Naive B cell (primary cell): ENCODE data around the gene PDE8A. TPM values are rescaled to one million over a fixed set of nuclear protein-coding genes. Genes with fewer than 3 reads are reported as not detected.

ENCODE experiments used
- ATAC-seq, 2 donors: fragments of 150-1000 bp; cut with Tn5 transposase; 2 replicates each; pipeline ENCODE4 v1.10.0; 2021; ENCODE audit warnings: low read depth in 2 of 2, mild to moderate bottlenecking in 2 of 2, moderate library complexity in 2 of 2
- DNase-seq: peaks from one replicate; pipeline ENCODE4 v3.0.0; 2022
- H3K27ac Mint-ChIP-seq, 6 donors: one replicate each; pipeline ENCODE4 v1.8.0; 2020 to 2022; ENCODE audit warnings: mild to moderate bottlenecking in 6 of 6, mixed read lengths in 6 of 6, moderate library complexity in 5 of 6, inconsistent platforms in 2 of 6
- H3K27me3 Mint-ChIP-seq, 3 donors: one replicate each; pipeline ENCODE4 v1.8.0; 2021 to 2022; ENCODE audit warnings: mixed read lengths in 3 of 3, mild to moderate bottlenecking in 1 of 3
- H3K36me3 Mint-ChIP-seq, 2 donors: one replicate each; pipeline ENCODE4 v1.8.0; 2020 to 2022; ENCODE audit warnings: mixed read lengths in 2 of 2, inconsistent platforms in 1 of 2, mild to moderate bottlenecking in 1 of 2
- H3K4me1 Mint-ChIP-seq, 3 donors: one replicate each; pipeline ENCODE4 v1.8.0; 2020 to 2022; ENCODE audit warnings: mixed read lengths in 3 of 3, inconsistent platforms in 1 of 3, mild to moderate bottlenecking in 1 of 3, moderate library complexity in 1 of 3
- H3K4me3 Mint-ChIP-seq, 8 donors: one replicate each; pipeline ENCODE4 v1.8.0; 2020 to 2022; ENCODE audit warnings: mild to moderate bottlenecking in 8 of 8, mixed read lengths in 8 of 8, moderate library complexity in 8 of 8, inconsistent platforms in 2 of 8
- H3K9me3 Mint-ChIP-seq, 7 donors: one replicate each; pipeline ENCODE4 v1.8.0; 2020 to 2022; ENCODE audit warnings: mixed read lengths in 7 of 7, mild to moderate bottlenecking in 5 of 7, inconsistent platforms in 2 of 7, moderate library complexity in 1 of 7
- polyA plus RNA-seq, 6 donors: library from polyadenylated mRNA; unstranded; fragments of 300-500 nt; fragmentation: Illumina TruSeq; gene quantifications; one replicate each; pipeline ENCODE4 v1.2.3, GENCODE V29; 2021; ENCODE audit warnings: low read depth in 6 of 6

The PDE8A gene, protein sequence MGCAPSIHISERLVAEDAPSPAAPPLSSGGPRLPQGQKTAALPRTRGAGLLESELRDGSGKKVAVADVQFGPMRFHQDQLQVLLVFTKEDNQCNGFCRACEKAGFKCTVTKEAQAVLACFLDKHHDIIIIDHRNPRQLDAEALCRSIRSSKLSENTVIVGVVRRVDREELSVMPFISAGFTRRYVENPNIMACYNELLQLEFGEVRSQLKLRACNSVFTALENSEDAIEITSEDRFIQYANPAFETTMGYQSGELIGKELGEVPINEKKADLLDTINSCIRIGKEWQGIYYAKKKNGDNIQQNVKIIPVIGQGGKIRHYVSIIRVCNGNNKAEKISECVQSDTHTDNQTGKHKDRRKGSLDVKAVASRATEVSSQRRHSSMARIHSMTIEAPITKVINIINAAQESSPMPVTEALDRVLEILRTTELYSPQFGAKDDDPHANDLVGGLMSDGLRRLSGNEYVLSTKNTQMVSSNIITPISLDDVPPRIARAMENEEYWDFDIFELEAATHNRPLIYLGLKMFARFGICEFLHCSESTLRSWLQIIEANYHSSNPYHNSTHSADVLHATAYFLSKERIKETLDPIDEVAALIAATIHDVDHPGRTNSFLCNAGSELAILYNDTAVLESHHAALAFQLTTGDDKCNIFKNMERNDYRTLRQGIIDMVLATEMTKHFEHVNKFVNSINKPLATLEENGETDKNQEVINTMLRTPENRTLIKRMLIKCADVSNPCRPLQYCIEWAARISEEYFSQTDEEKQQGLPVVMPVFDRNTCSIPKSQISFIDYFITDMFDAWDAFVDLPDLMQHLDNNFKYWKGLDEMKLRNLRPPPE
- polyA plus RNA-seq: 1 to 10 TPM; 3.1 to 6.5 (median 4.0) TPM

DNA sequence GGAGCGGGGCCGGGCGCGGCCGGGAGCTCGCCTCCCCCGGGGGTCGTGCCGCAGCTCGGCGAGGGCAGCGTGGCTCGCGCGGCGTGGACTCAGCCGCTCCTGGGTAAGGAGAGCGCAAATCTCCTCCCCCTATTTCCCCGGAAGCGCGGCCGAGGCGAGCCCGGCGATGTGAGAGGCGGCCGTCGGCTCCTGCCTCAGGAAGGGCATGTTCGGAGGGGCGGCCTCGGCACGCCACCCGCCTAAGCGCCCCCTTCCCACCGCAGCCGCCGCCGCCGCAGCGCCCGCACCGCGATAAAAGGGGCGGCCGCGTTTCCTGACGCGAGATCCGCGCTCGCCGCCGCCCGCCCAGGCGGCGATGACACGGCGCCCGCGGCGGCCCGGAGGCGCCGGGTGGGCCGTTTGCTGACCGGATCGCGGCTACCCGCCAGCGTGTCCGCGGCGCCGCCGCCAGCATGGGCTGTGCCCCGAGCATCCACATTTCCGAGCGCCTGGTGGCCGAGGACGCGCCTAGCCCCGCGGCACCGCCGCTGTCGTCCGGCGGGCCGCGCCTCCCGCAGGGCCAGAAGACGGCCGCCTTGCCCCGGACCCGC is at the start of gene PDE8A:
PDE8A (plus strand) TSS at position 146 of the 590 bp plus-strand sequence; CDS start at position 453, 307 bp downstream.
- Mint-ChIP-seq H3K36me3 (no peaks in the 10 kb centered on the region), H3K9me3 (no peaks in the 10 kb centered on the region), H3K4me3 (peak within 1 kb of the TSS; percentile 83 to 99 (median 98)), H3K4me1 (peaks cover 3 to 53% (median 47%) of the 10 kb centered on the region in 3 donors), H3K27ac (peak within 1 kb of the TSS; percentile 93 to 99 (median 98)), H3K27me3 (no peaks in the 10 kb centered on the region)
- DNase-seq: no peak
- peak; percentile 1 to 2 for ATAC-seq

DNA sequence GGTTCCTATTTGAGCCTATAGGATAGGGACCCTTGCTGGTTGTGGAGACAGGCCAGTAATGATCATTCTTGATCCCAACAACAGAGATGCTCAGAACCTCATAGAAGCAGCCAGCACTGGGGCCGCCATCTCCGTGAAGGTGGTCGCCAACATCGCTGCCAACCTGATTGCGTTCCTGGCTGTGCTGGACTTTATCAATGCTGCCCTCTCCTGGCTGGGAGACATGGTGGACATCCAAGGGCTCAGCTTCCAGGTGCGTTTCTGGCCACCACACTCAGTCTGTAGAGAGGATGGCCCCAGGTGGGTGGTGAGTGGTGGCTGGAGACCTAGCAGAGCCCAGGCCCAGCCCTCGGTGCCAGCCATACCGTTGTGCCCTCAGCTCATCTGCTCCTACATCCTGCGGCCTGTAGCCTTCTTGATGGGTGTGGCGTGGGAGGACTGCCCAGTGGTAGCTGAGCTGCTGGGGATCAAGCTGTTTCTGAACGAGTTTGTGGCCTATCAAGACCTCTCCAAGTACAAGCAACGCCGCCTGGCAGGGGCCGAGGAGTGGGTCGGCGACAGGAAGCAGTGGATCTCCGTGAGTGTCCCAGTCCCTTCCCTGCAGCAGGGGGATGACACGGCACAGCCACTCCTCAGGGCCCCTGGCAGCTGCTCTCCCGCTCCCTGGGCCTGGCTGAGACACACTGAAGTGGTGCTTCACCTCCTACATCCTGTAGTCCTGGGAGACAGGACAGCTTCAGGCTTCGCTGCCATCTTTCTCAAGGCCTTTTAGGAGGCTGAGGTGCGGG is 46.5 kb upstream of the PDE8A start:
- DNase-seq (no peak), ATAC-seq (no peak)
- H3K27me3 Mint-ChIP-seq: peaks cover 12 to 14% (median 14%) of the 10 kb centered on the region in 3 donors
- H3K27ac Mint-ChIP-seq: no peak overlapping the region
- H3K36me3 Mint-ChIP-seq: no peaks in the 10 kb centered on the region
- peaks cover 0 to 4% (median 0%) of the 10 kb centered on the region in 7 donors for H3K9me3 Mint-ChIP-seq
- H3K4me3 Mint-ChIP-seq: no peak overlapping the region
- no peaks in the 10 kb centered on the region for H3K4me1 Mint-ChIP-seq

DNA sequence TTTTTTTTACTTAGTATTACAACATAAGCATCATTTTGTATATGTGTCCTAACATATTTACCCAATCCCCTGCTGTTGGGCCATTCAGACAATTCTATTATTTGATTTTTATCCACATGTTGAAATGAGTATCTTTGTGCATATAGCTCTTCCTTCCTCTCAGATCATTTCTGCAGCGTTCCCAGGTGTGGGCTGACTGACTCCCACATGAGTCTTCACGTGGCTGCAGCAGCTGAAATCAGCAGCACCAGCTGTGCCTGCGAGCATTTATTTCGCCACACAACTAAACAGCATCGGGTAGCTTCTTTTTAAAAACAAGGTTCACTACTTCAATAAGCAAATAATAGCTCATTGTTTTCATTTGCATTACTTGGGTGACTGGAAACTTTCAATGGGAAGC is 44.5 kb upstream of the PDE8A start:
- H3K4me3 Mint-ChIP-seq: no peak overlapping the region
- H3K36me3 Mint-ChIP-seq: no peaks in the 10 kb centered on the region
- DNase-seq: no peak
- no peak for ATAC-seq
- H3K4me1 Mint-ChIP-seq: no peaks in the 10 kb centered on the region
- H3K27ac Mint-ChIP-seq: no peak overlapping the region
- H3K27me3 Mint-ChIP-seq: peaks cover 12 to 14% (median 12%) of the 10 kb centered on the region in 3 donors
- H3K9me3 Mint-ChIP-seq: peaks cover 0 to 4% (median 0%) of the 10 kb centered on the region in 7 donors

DNA sequence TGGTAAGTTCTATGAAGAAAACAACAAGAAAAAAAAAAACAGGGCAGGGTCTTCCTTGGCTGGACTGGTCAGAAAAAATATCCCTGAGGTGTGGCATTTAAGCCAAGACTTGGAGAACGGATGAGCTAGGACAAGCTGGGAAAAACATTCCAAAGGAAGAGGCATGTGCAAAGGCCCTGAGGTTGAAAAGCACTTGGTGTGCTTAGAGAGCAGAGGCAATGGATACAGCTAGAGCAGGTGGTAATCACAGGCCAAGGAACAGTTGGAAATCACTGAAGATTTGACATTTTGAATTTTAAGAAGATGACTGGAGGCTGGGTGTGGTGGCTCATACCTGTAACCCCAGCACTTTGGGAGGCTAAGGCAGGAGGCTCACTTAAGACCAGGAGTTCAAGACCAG is 42.9 kb upstream of the PDE8A start:
- Mint-ChIP-seq H3K36me3 (no peaks in the 10 kb centered on the region), H3K4me3 (no peak overlapping the region), H3K27me3 (peaks cover 7 to 14% (median 10%) of the 10 kb centered on the region in 3 donors), H3K9me3 (peaks cover 0 to 4% (median 0%) of the 10 kb centered on the region in 7 donors), H3K4me1 (no peaks in the 10 kb centered on the region), H3K27ac (peak overlapping the region in 1 of 6 donors; percentile 75)
- ATAC-seq (no peak), DNase-seq (no peak)

DNA sequence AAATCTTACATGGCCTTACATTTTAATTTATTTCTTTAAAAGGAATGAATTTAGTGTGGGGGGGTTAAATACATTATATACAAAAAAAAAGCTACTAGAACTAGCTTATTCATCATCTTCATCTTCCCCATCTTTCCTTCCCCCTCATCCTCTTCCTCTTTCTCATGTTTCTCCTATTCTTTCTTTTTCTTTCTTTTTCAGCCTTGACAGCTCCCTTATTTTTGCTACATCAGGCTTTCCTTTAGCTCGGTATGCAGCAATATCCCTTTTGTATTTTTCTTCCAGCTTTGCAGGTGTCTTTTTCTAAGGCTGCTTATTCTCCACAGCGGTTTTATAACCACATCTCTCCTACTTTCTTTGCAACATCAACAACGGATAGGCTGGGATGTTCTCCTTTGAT is 41.3 kb upstream of the PDE8A start:
- H3K27ac Mint-ChIP-seq: no peak overlapping the region

DNA sequence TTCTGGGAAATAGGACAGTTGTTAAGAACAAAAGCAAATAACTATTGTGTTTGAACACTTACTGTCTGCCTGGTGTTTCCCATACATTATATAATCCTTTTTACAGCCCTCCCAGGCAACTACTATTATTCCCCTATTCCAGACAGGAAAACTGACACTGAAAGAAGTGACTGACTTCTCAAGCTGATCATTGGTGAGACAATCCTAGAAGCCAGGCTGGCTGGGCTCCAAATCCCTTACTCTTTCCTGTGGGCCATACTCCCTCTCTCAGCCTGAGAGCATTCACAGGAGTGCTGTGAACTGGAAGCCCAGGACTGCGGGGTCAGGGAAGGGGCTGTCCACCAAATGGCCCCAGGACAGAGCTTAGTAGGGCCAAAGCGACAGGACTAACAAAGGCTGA is 39.2 kb upstream of the PDE8A start:
- Mint-ChIP-seq H3K27ac (no peak overlapping the region), H3K9me3 (peaks cover 0 to 4% (median 0%) of the 10 kb centered on the region in 7 donors), H3K36me3 (no peaks in the 10 kb centered on the region)

More for the DNA sequence above, 41.3 kb upstream of the PDE8A start:
- DNase-seq: no peak
- Mint-ChIP-seq H3K4me1 (no peaks in the 10 kb centered on the region), H3K9me3 (peaks cover 0 to 4% (median 0%) of the 10 kb centered on the region in 7 donors), H3K36me3 (no peaks in the 10 kb centered on the region), H3K4me3 (no peak overlapping the region), H3K27me3 (peaks cover 7 to 14% (median 10%) of the 10 kb centered on the region in 3 donors)
- ATAC-seq: no peak

DNA sequence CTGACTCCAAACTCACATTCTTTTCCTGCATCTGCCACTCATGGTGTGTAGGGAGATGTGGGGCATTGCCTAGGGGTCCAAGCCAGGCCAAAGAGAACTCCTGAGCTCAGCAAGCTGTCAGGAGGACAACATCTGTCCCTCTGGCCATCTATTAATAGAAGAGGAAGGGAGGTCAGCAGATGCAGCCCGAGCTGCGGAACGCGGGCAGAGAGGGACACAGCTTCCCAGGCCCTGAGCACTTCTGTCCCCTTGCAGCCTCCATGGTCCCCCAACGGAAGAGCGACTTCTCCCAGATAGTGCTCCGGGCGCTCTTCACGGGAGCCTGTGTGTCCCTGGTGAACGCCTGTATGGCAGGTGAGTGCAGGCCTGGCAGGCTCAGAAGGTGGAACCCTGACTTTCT is 37.3 kb upstream of the PDE8A start:
- peaks cover 0 to 15% (median 7%) of the 10 kb centered on the region in 3 donors for H3K27me3 Mint-ChIP-seq

More for the DNA sequence above, 39.2 kb upstream of the PDE8A start:
- peaks cover 4 to 22% (median 17%) of the 10 kb centered on the region in 3 donors for H3K27me3 Mint-ChIP-seq
- ATAC-seq (no peak), DNase-seq (no peak)
- H3K4me3 Mint-ChIP-seq: no peak overlapping the region
- no peaks in the 10 kb centered on the region for H3K4me1 Mint-ChIP-seq

DNA sequence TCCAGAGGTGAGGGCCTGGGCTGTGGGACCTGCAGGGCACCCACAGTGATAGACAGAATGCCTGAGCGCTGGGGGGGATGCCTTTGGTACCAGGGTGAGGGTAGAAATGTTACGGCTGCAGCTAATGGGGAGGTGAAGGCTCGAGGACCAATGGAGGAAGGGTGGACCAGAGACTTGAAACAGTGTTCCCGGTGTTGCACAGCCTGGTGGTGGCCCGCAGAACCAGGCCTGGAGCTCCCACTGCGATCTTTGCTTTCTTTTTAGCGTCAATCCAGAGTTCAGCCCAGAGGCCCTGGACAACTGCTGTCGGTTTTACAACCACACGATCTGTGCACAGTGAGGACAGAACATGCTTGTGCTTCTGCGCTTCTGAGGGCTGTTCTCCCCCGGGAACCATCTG is 36.8 kb upstream of the PDE8A start:
- Mint-ChIP-seq H3K4me3 (no peak overlapping the region), H3K27me3 (peaks cover 4 to 19% (median 7%) of the 10 kb centered on the region in 3 donors), H3K4me1 (no peaks in the 10 kb centered on the region), H3K27ac (no peak overlapping the region), H3K9me3 (no peaks in the 10 kb centered on the region), H3K36me3 (peaks cover 0 to 5% of the 10 kb centered on the region in 2 donors)
- ATAC-seq (no peak), DNase-seq (no peak)

More for the DNA sequence above, 37.3 kb upstream of the PDE8A start:
- ATAC-seq: no peak
- Mint-ChIP-seq H3K9me3 (no peaks in the 10 kb centered on the region), H3K4me1 (no peaks in the 10 kb centered on the region), H3K36me3 (peaks cover 0 to 5% of the 10 kb centered on the region in 2 donors), H3K4me3 (no peak overlapping the region), H3K27ac (peak overlapping the region in 1 of 6 donors; percentile 38)
- no peak for DNase-seq

DNA sequence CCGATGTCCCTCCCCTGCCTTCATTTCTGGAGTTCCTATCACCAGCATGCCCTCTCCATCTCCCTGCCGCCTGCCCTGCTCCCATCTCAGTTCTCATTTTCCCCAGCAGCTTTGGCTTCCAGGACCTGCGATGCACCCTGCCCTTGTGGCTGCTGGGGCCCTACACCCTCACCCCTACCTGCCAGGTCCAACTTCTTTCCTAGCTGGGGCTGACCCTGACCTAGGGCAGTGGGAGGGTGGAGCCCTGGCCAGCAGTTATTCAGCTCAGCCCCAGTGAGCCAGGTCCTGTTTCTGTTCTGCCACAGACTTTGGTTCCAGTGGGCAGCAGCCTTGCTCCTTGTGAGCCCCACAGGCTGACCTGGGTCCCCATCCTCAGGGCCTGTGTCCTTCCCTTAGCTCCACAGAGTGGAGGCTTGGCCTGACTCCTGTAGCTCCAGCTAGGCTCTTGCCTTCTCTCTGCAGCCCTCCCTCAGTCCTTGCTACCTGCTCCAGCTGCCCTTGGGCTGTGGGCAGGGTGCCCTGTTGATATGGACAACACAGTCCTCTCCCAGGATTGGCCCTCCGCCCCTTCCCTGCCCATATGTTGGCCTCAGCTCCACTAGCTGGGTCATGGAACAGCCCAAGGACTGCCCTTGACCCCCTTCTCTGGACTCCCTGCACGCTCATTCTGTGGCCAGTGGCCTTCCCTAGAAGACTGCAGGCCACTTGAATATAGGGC is 34.7 kb upstream of the PDE8A start:
- DNase-seq: no peak
- no peaks in the 10 kb centered on the region for H3K4me1 Mint-ChIP-seq
- H3K36me3 Mint-ChIP-seq: peaks cover 0 to 5% of the 10 kb centered on the region in 2 donors
- H3K9me3 Mint-ChIP-seq: no peaks in the 10 kb centered on the region
- no peak for ATAC-seq
- H3K4me3 Mint-ChIP-seq: peak overlapping the region in 1 of 8 donors; percentile 35
- peaks cover 5 to 30% (median 7%) of the 10 kb centered on the region in 3 donors for H3K27me3 Mint-ChIP-seq
- peak overlapping the region in 2 of 6 donors; percentile 19 to 69 for H3K27ac Mint-ChIP-seq

DNA sequence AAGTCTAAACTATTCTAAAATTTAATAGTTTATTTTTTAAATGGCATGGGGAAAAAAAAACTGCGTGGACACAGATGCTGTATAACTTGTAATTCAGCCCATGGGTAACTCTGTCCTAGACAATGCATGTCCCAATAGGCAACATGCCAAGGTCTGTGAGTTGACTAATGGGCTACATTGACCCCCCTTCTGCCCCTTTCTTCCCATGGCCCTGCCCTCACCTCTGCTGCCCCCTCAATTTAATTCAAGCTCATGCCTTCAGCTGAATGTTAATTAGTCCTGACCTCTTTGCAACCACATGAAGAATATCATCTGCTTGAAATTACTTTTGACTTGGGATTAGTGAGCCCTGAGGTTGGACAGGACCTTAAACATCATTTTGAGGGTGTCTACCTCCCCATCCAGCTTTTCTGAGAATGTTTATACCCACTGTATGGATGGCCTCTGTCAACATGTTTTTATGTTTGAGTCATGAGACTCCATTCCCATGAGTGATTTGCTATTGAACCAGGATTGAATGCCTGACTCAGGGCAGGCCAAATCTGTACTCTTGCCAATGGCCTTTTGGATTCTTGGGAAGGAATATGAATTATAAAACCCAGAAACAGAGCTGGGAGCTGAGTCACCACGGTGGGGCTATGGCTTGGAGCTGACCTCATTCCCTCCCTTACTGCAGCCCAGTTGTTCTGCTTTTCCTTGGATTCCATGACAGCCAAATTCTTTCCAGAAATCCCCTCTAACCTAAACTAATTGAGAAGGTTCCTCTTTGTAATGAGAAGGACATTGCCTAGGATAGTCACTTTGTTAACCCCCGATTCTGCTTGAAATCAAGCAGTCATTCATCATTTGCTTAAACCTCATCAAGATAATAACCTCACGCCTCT is 33.5 kb upstream of the PDE8A start:
- no peaks in the 10 kb centered on the region for H3K9me3 Mint-ChIP-seq
- ATAC-seq: no peak
- H3K36me3 Mint-ChIP-seq: peaks cover 0 to 5% of the 10 kb centered on the region in 2 donors
- no peaks in the 10 kb centered on the region for H3K4me1 Mint-ChIP-seq
- H3K27me3 Mint-ChIP-seq: peaks cover 5 to 30% (median 7%) of the 10 kb centered on the region in 3 donors
- H3K4me3 Mint-ChIP-seq: peak overlapping the region in 1 of 8 donors; percentile 38
- DNase-seq: no peak
- peak overlapping the region in 1 of 6 donors; percentile 46 for H3K27ac Mint-ChIP-seq

DNA sequence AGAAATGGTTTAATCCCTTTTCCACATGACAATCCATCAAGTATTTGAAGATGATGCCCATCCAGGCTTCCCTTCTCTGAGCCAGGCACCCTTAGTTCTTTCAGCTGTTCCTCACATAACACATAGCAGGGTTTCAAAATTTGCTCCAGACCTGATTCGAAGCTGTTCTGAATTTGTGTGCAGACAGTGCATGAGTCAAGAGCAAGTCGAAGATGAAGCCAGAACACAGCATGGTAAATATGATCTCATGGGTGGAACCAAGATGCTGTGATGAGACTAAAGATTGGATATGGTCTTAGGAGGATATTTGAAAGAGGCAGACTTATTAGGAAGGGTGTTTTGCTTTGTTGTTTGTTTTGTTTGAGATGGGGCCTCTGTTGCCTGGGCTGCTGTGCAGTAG is 32.6 kb upstream of the PDE8A start:
- H3K4me1 Mint-ChIP-seq: no peaks in the 10 kb centered on the region
- DNase-seq: no peak
- ATAC-seq: no peak
- no peak overlapping the region for H3K4me3 Mint-ChIP-seq
- H3K27me3 Mint-ChIP-seq: peaks cover 5 to 30% (median 7%) of the 10 kb centered on the region in 3 donors
- peaks cover 0 to 5% of the 10 kb centered on the region in 2 donors for H3K36me3 Mint-ChIP-seq
- no peak overlapping the region for H3K27ac Mint-ChIP-seq
- H3K9me3 Mint-ChIP-seq: no peaks in the 10 kb centered on the region
